Mesendoderm (in vitro differentiated cells): ENCODE measurements around the gene CYFIP1.

ENCODE experiments used
- DNase-seq: peaks from one replicate; pipeline ENCODE4 v3.0.0; 2013
- H2AK5ac ChIP-seq: 2 replicates; pipeline ENCODE4 v1.6.1; 2013; ENCODE audit warnings: low read length, inconsistent platforms
- H2BK120ac ChIP-seq: 2 replicates; pipeline ENCODE4 v1.6.1; 2013; ENCODE audit warnings: low read depth, mild to moderate bottlenecking, low read length, moderate library complexity, mixed read lengths
- H2BK15ac ChIP-seq: replicated peaks from 2 replicates; pipeline ENCODE4 v1.6.1; 2013; ENCODE audit warnings: low read depth, mild to moderate bottlenecking, moderate library complexity
- H2BK5ac ChIP-seq: 2 replicates; pipeline ENCODE4 v1.6.1; 2013; ENCODE audit warnings: low read length, inconsistent platforms
- H3K18ac ChIP-seq: 2 replicates; pipeline ENCODE4 v1.6.1; 2013; ENCODE audit warnings: mild to moderate bottlenecking, low read length, mixed read lengths
- H3K23ac ChIP-seq: one replicate; pipeline ENCODE4 v1.6.1; 2013; ENCODE audit warnings: low read length
- H3K27ac ChIP-seq: 2 replicates; pipeline ENCODE4 v1.5.1; 2013; ENCODE audit warnings: low read depth, mild to moderate bottlenecking, inconsistent platforms, low read length, moderate library complexity
- H3K27me3 ChIP-seq: 2 replicates; pipeline ENCODE4 v1.6.1; 2013; ENCODE audit warnings: low read length, control low read depth, mild to moderate bottlenecking, inconsistent platforms; ENCODE audit not compliant: insufficient read depth, poor library complexity
- H3K36me3 ChIP-seq: 2 replicates; pipeline ENCODE4 v1.6.1; 2013; ENCODE audit warnings: low read length, inconsistent platforms; ENCODE audit not compliant: control insufficient read depth, insufficient read depth
- H3K4ac ChIP-seq: one replicate; pipeline ENCODE4 v1.6.1; 2013; ENCODE audit warnings: low read depth, mild to moderate bottlenecking, low read length, moderate library complexity
- H3K4me1 ChIP-seq: 2 replicates; pipeline ENCODE4 v1.6.1; 2013; ENCODE audit warnings: low read depth, low read length, inconsistent platforms; ENCODE audit not compliant: control insufficient read depth
- H3K4me2 ChIP-seq: 2 replicates; pipeline ENCODE4 v1.6.1; 2013; ENCODE audit warnings: low read length
- H3K4me3 ChIP-seq: 2 replicates; pipeline ENCODE4 v1.5.1; 2013; ENCODE audit warnings: mild to moderate bottlenecking, low read length
- H3K56ac ChIP-seq: one replicate; pipeline ENCODE4 v1.6.1; 2013; ENCODE audit warnings: low read length
- H3K79me1 ChIP-seq: 2 replicates; pipeline ENCODE4 v1.6.1; 2013; ENCODE audit warnings: low read length, inconsistent platforms
- H3K79me2 ChIP-seq: 2 replicates; pipeline ENCODE4 v1.6.1; 2013; ENCODE audit warnings: mild to moderate bottlenecking, low read length; ENCODE audit not compliant: control insufficient read depth, insufficient read depth
- H3K9ac ChIP-seq: 2 replicates; pipeline ENCODE4 v1.6.1; 2013; ENCODE audit warnings: low read length, inconsistent platforms
- H4K5ac ChIP-seq: one replicate; pipeline ENCODE4 v1.6.1; 2013; ENCODE audit warnings: low read length
- H4K8ac ChIP-seq: one replicate; pipeline ENCODE4 v1.6.1; 2013; ENCODE audit warnings: low read depth, mild to moderate bottlenecking, control low read depth, low read length, moderate library complexity
- WGBS: extraction: QIAGEN DNeasy Blood & Tissue Kit; methylation state at CpG from one replicate; pipeline ENCODE4 v1.1.7; 2013; ENCODE audit warnings: low lambda C conversion rate, missing lambda C conversion rate; ENCODE audit not compliant: insufficient coverage; ENCODE audit errors: extremely low coverage; 5-methylcytosine and 5-hydroxymethylcytosine counted together

The CYFIP1 gene

DNA sequence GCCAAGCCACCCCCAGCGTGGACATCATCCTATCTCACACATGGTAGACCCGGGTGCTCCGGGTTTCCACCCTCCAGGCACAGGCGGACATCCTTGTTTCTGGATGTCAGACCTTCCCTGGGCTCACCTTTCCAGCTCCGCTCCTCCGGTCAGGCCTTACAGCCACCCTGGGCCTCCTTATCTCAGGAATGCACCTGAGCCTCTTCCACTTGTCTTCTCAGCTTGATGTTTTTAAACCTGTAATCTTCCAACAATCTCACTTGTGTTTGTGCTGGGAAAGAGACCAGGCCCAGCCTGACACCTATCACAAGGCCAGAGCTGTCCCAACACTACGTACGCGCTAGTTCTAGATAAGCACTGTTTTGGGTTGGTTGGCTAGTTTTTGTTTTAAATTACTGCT is 87.8 kb downstream of the CYFIP1 start:
- Histone ChIP-seq H3K4me2 (no peak overlapping the region), H3K79me1 (peaks cover 2% of the 10 kb centered on the region), H3K79me2 (no peaks in the 10 kb centered on the region), H3K27me3 (no peaks in the 10 kb centered on the region), H3K36me3 (peaks cover 4% of the 10 kb centered on the region), H3K18ac (no peak overlapping the region), H3K4me3 (no peak overlapping the region), H3K9ac (no peak overlapping the region), H2BK15ac (no peak overlapping the region), H4K8ac (no peak overlapping the region), H3K56ac (no peak overlapping the region), H2AK5ac (no peak overlapping the region), H3K4ac (no peak overlapping the region), H3K4me1 (no peaks in the 10 kb centered on the region), H3K23ac (no peak overlapping the region), H2BK5ac (no peak overlapping the region), H4K5ac (no peak overlapping the region), H2BK120ac (no peak overlapping the region), H3K27ac (no peak overlapping the region)
- DNase-seq = peak; percentile 75
- no CpG with 5 or more reads among the region's 9 CpGs for WGBS

DNA sequence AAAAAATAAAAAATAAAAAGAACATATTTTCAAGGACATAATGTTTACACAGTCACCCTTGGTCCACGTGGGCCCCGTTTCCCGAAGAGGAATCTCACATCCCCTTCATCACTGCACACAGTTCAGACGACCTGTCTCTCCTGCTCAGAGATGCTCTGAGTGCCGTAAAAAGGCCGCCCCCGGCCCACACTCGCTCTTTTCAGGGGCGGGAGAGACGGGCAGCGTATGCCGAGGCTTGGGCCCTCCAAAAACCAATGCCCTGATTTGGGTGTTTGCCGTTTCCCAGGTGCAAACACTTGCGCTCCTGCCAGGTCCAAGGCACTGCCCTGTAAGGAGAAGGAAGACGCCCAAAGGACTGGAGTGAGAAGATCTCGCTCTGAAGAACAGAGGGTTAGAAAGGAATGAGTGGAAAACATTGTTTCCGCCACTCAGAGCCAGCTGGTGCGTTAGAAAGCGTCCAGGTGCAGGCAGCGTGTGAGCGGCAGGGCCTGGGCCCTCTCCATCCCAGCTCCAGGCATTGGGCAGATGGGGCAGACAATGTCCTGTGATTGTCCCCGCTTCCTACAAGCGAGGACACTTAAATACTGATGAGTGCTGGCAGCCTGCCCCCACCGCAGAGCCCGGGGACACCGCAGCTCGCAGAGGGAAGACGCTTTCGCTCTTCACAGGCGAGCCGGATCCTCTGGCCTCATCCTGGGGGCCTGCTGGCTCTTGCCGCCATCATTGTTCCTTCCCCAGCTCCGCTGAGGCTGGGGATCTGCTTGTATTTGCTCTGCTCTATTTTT is 88.5 kb downstream of the CYFIP1 start:
- no CpG with 5 or more reads among the region's 33 CpGs for WGBS
- no peak for DNase-seq
- H3K4me1 ChIP-seq = no peaks in the 10 kb centered on the region

DNA sequence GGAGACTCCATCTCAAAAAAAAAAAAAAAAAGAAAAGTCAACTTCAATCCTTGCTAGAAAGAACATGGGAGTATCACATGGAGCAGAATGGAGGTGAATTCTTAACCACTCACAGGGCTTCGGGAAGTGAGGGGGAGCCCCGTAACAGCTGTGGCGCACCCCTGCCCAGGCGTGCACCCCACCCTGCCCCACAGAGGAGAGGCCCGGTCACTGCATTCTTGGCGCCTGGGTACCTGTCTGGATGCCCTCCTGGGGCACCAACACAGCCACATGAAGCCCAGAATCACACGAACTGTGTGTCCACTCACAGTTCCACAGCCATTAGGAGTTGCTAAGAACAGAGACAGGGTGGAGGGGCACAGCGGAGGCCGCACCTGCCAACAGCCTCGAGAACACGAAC is 89.9 kb downstream of the CYFIP1 start:
- no CpG with 5 or more reads among the region's 11 CpGs for WGBS
- no peak for DNase-seq
- H2BK15ac ChIP-seq = no peak overlapping the region

More for the DNA sequence above, 88.5 kb downstream of the CYFIP1 start:
- Histone ChIP-seq H3K4me2 (no peak overlapping the region), H3K56ac (no peak overlapping the region), H3K27me3 (no peaks in the 10 kb centered on the region), H3K79me2 (no peaks in the 10 kb centered on the region), H3K79me1 (peaks cover 2% of the 10 kb centered on the region), H3K27ac (no peak overlapping the region), H2BK15ac (no peak overlapping the region), H3K9ac (no peak overlapping the region), H2BK5ac (no peak overlapping the region), H2BK120ac (no peak overlapping the region), H3K36me3 (peaks cover 4% of the 10 kb centered on the region), H3K18ac (no peak overlapping the region), H2AK5ac (no peak overlapping the region), H3K23ac (no peak overlapping the region), H4K8ac (no peak overlapping the region), H3K4me3 (no peak overlapping the region), H3K4ac (no peak overlapping the region), H4K5ac (no peak overlapping the region)

DNA sequence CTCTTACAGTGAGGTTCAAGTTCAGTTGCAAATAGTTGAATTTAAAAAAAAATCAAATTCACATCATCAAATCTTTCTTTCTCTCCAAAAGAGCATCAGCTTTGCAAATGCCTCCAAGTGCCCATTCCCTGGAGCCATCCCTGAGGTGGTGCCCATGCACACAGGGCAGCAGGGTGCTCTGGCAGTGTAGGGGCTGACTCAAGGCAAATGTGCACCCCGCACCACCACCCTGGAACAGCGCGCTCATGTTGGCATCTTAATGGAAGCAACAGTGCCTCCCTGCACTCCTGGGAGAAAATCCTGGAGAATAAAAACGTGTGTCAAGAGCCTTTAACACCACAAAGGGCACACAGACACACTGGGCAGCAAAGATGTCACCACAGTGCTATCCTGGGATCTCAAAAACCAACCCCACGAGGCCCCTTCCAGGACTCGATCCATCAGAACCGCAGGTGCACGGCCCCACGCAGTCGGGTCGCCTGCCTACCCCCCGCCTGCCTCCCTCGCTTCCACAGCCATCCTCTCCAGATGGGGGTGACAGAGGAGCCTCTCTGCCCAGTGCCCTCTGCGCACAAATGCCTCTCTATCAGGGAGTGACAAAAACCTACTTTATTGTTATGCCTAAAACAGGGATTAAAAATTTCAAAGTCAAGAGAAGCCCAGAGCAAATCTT is 90.9 kb downstream of the CYFIP1 start:
- Histone ChIP-seq H3K4me1 (no peaks in the 10 kb centered on the region), H3K79me1 (peaks cover 2% of the 10 kb centered on the region), H4K5ac (no peak overlapping the region), H3K27ac (no peak overlapping the region), H3K9ac (no peak overlapping the region), H2BK15ac (no peak overlapping the region), H4K8ac (no peak overlapping the region), H3K4me3 (no peak overlapping the region), H3K27me3 (no peaks in the 10 kb centered on the region), H3K23ac (no peak overlapping the region), H3K79me2 (no peaks in the 10 kb centered on the region), H2AK5ac (no peak overlapping the region), H2BK120ac (no peak overlapping the region), H3K18ac (no peak overlapping the region), H3K36me3 (peaks cover 4% of the 10 kb centered on the region), H3K4me2 (no peak overlapping the region), H3K4ac (no peak overlapping the region), H3K56ac (no peak overlapping the region), H2BK5ac (no peak overlapping the region)
- no CpG with 5 or more reads among the region's 14 CpGs for WGBS
- DNase-seq = no peak

More for the DNA sequence above, 89.9 kb downstream of the CYFIP1 start:
- no peak overlapping the region for H4K5ac ChIP-seq
- H3K4me1 ChIP-seq = no peaks in the 10 kb centered on the region
- peaks cover 4% of the 10 kb centered on the region for H3K36me3 ChIP-seq
- no peak overlapping the region for H3K23ac ChIP-seq
- no peak overlapping the region for H4K8ac ChIP-seq
- no peak overlapping the region for H3K56ac ChIP-seq
- H3K18ac ChIP-seq = no peak overlapping the region
- H3K79me2 ChIP-seq = no peaks in the 10 kb centered on the region
- H3K4ac ChIP-seq = no peak overlapping the region
- no peaks in the 10 kb centered on the region for H3K27me3 ChIP-seq
- no peak overlapping the region for H3K9ac ChIP-seq
- no peak overlapping the region for H3K4me2 ChIP-seq
- H3K27ac ChIP-seq = no peak overlapping the region
- H2AK5ac ChIP-seq = no peak overlapping the region
- H3K4me3 ChIP-seq = no peak overlapping the region
- no peak overlapping the region for H2BK120ac ChIP-seq
- no peak overlapping the region for H2BK5ac ChIP-seq
- H3K79me1 ChIP-seq = peaks cover 2% of the 10 kb centered on the region

DNA sequence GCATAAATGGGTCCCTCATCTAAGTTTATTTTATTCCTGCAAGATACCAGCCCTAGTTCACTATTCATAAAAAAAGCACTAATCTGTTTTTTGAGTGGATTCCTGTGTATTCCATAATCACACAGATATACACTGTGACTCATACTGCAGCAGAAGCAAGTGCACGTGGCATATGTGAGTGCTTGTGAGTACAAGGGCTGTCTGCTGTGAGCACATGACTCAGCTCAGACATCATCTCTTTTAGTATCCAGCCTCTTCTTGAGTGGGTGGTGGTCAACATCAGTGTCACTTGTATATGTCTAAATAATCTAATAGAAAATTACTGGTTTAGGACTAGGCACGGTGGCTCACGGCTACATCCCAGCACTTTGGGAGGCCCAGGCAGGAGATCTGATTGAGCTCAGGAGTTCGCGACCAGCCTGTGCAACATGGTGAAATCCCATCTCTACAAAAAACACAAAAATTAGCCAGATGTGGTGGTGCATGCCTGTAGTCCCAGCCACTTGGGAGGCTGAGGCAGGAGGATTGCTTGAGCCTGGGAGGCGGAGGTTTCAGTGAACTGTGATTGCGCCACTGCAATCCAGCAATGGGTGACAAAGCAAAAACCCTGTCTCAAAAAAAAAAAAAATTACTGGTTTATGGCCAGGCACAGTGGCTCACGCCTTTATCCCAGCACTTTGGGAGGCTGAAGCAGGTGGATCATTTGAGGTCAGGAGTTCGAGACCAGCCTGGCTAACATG is 91.9 kb downstream of the CYFIP1 start:
- no CpG with 5 or more reads among the region's 9 CpGs for WGBS
- no peak overlapping the region for H3K23ac ChIP-seq

More for the DNA sequence above, 91.9 kb downstream of the CYFIP1 start:
- H3K56ac ChIP-seq = no peak overlapping the region
- no peak overlapping the region for H4K5ac ChIP-seq
- no peak overlapping the region for H2BK15ac ChIP-seq
- H3K79me2 ChIP-seq = no peaks in the 10 kb centered on the region
- H3K18ac ChIP-seq = no peak overlapping the region
- H3K9ac ChIP-seq = no peak overlapping the region
- H4K8ac ChIP-seq = no peak overlapping the region
- no peak for DNase-seq
- H3K4me1 ChIP-seq = no peaks in the 10 kb centered on the region
- H2AK5ac ChIP-seq = no peak overlapping the region
- H2BK120ac ChIP-seq = no peak overlapping the region
- H2BK5ac ChIP-seq = no peak overlapping the region
- no peaks in the 10 kb centered on the region for H3K36me3 ChIP-seq
- no peaks in the 10 kb centered on the region for H3K27me3 ChIP-seq
- H3K4me2 ChIP-seq = no peak overlapping the region
- H3K79me1 ChIP-seq = no peaks in the 10 kb centered on the region
- no peak overlapping the region for H3K4ac ChIP-seq
- no peak overlapping the region for H3K4me3 ChIP-seq
- H3K27ac ChIP-seq = no peak overlapping the region
